ENCODE results near the gene GNPTAB.

- TF ChIP-seq YY1 (IDR thresholded peaks at IDR 0.05; ENCODE audit: insufficient read depth, insufficient read length) = no peak
- TF ChIP-seq ZNF274 (IDR thresholded peaks at IDR 0.05; ENCODE audit: low read depth, low read length) = no peak
These were observed 71.2 kb downstream of the GNPTAB start for GRCh38 chr12:101759396-101760047.

All from NT2/D1 (cell line).